HepG2 (cell line): ENCODE results near the gene RPP25L.
"Not testable (repeated sequence)": the region's sequence is repeated elsewhere in the genome, so short reads cannot be mapped to it uniquely, and the experiment has no call there.

ENCODE experiments used
- KDM1A ChIP-seq: IDR thresholded peaks from 2 replicates; pipeline ENCODE4 v1.6.1; 2016; ENCODE audit warnings: missing compliant biosample characterization
- MEIS1 ChIP-seq: sonication (generic); formaldehyde crosslinking; IDR thresholded peaks from 2 replicates; pipeline ENCODE4 v1.9.0; 2021; ENCODE audit warnings: mild to moderate bottlenecking, missing genetic modification reagents, moderate library complexity, borderline replicate concordance
- POLR2AphosphoS2 ChIP-seq: IDR thresholded peaks from 2 replicates; pipeline ENCODE4 v1.6.1; 2011; ENCODE audit warnings: low read depth, low read length, improper control_type of control experiment
- RAD21 ChIP-seq: fragments of 450-650 bp; formaldehyde crosslinking; IDR thresholded peaks from 2 replicates; pipeline ENCODE4 v1.5.0; 2020; ENCODE audit warnings: mild to moderate bottlenecking
- RFX5 ChIP-seq: IDR thresholded peaks from 2 replicates; pipeline ENCODE4 v1.6.1; 2011; ENCODE audit warnings: low read depth, low read length, improper control_type of control experiment
- SMAD1 ChIP-seq: sonication (generic); formaldehyde crosslinking; IDR thresholded peaks from 2 replicates; pipeline ENCODE4 v1.4.0; 2020; ENCODE audit warnings: missing genetic modification reagents, low read depth, mild to moderate bottlenecking, borderline replicate concordance
- ZNF142 ChIP-seq: sonication (generic); formaldehyde crosslinking; IDR thresholded peaks from 2 replicates; pipeline ENCODE4 v1.4.0; 2020; ENCODE audit warnings: missing genetic modification reagents
- ZNF180 ChIP-seq: sonication (generic); formaldehyde crosslinking; IDR thresholded peaks from 2 replicates; pipeline ENCODE4 v1.4.0; 2020; ENCODE audit warnings: low read depth, missing genetic modification reagents, borderline replicate concordance
- ZNF367 ChIP-seq: sonication (generic); formaldehyde crosslinking; IDR thresholded peaks from 2 replicates; pipeline ENCODE4 v1.4.0; 2020; ENCODE audit warnings: missing genetic modification reagents, borderline replicate concordance
- ZNF382 ChIP-seq: sonication (generic); formaldehyde crosslinking; IDR thresholded peaks from 2 replicates; pipeline ENCODE4 v1.5.0; 2020; ENCODE audit warnings: missing genetic modification reagents, mild to moderate bottlenecking, borderline replicate concordance
- TF ChIP-seq, protein P1 (sequence below): sonication (generic); formaldehyde crosslinking; IDR thresholded peaks from 2 replicates; pipeline ENCODE4 v1.5.0; 2020; ENCODE audit warnings: mild to moderate bottlenecking, missing genetic modification reagents, moderate library complexity

GRCh38 chr9:34639322-34639721 lies 27.4 kb upstream of the RPP25L start:
- TF ChIP-seq RAD21; ZNF180; KDM1A; POLR2AphosphoS2; RFX5; ZNF382 (CRISPR knock-in tag); MEIS1; SMAD1 (CRISPR knock-in tag); ZNF142; ZNF367: not testable (repeated sequence)
- TF ChIP-seq, protein P1, sequence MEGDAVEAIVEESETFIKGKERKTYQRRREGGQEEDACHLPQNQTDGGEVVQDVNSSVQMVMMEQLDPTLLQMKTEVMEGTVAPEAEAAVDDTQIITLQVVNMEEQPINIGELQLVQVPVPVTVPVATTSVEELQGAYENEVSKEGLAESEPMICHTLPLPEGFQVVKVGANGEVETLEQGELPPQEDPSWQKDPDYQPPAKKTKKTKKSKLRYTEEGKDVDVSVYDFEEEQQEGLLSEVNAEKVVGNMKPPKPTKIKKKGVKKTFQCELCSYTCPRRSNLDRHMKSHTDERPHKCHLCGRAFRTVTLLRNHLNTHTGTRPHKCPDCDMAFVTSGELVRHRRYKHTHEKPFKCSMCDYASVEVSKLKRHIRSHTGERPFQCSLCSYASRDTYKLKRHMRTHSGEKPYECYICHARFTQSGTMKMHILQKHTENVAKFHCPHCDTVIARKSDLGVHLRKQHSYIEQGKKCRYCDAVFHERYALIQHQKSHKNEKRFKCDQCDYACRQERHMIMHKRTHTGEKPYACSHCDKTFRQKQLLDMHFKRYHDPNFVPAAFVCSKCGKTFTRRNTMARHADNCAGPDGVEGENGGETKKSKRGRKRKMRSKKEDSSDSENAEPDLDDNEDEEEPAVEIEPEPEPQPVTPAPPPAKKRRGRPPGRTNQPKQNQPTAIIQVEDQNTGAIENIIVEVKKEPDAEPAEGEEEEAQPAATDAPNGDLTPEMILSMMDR (CRISPR knock-in tag): not testable (repeated sequence)
